Measurements from ENCODE around the gene PTX3. TPM values are rescaled to one million over a fixed set of nuclear protein-coding genes. Genes with fewer than 3 reads are reported as not detected.

PTX3 gene
- total RNA-seq, 3 donors from 2014 or later: 10.1 to 94.1 (median 36.9) TPM

DNA sequence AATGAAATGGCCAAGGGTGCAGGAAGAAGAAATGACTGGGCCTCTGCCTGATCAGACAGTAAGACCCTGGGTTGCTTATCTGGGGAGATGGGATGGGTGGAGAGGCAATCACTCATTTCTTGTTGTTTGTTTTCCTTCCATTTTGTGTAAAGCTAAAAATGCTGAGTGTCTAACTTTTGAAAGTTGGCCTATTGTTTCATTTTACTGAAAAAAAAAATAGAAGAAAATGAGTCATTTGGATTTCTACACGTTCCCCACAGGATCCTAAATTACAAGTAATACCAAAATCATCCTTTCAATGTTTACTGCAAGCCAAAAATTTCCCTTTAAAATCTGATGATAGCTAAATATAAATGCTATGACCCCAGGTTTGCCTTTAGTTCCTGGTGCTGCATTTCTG is 30.6 kb downstream of the PTX3 start:
- intact Hi-C loops (cut with DNase I; ENCODE audit: low total_unique reads): no loop called here
- no peak for TF ChIP-seq POLR2A (IDR thresholded peaks at IDR 0.05)
- TF ChIP-seq POLR2AphosphoS5 (IDR thresholded peaks at IDR 0.05): no peak
- TF ChIP-seq, protein P1, sequence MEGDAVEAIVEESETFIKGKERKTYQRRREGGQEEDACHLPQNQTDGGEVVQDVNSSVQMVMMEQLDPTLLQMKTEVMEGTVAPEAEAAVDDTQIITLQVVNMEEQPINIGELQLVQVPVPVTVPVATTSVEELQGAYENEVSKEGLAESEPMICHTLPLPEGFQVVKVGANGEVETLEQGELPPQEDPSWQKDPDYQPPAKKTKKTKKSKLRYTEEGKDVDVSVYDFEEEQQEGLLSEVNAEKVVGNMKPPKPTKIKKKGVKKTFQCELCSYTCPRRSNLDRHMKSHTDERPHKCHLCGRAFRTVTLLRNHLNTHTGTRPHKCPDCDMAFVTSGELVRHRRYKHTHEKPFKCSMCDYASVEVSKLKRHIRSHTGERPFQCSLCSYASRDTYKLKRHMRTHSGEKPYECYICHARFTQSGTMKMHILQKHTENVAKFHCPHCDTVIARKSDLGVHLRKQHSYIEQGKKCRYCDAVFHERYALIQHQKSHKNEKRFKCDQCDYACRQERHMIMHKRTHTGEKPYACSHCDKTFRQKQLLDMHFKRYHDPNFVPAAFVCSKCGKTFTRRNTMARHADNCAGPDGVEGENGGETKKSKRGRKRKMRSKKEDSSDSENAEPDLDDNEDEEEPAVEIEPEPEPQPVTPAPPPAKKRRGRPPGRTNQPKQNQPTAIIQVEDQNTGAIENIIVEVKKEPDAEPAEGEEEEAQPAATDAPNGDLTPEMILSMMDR (IDR thresholded peaks at IDR 0.05): no peak
- Histone ChIP-seq H3K9me3 (no peaks in the 10 kb centered on the region), H3K36me3 (no peaks in the 10 kb centered on the region), H3K27ac (no peak overlapping the region), H3K27me3 (no peaks in the 10 kb centered on the region), H3K4me1 (no peaks in the 10 kb centered on the region), H3K4me3 (no peak overlapping the region)
- DNase-seq (ENCODE audit: low spot score in 2 of 2): no peak

DNA sequence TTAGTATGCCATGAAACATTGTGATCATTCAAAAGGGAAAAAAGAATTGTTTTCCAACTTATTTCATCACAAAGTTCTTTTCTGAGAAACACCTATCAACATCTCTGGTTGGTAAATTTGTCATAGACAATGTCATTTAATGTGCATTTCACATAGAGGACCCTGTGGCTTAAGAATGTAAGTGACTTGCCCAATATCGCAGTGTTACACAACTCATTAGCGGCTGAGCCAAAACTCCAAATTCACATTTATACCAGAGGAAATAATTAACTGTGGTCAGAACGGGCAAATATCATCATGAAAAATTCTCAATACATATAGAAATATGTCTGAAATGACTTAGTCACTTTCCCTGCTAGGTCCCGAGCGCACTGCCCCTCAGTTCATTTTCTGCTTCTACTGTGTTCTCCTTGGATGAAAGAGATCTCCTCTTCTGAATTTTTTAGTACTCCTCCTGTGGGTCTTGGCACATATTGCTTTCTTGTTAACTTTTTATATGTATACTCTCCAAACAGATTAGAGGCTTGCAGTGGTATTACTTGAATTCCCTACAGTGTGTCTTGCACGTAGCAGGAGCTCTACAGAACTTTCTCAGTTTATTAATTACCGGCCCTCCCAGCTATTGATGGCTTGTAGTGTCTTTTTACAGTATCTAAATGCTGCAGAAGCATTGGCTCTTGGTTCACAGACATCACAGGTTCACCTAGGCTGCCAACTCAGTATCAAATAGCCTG is 33.1 kb downstream of the PTX3 start:
- Histone ChIP-seq H3K9me3 (no peaks in the 10 kb centered on the region), H3K4me1 (no peaks in the 10 kb centered on the region), H3K27ac (no peak overlapping the region), H3K27me3 (no peaks in the 10 kb centered on the region), H3K4me3 (no peak overlapping the region), H3K36me3 (no peaks in the 10 kb centered on the region)
- no peak for DNase-seq (ENCODE audit: low spot score in 2 of 2)
- no peak for TF ChIP-seq POLR2AphosphoS5 (IDR thresholded peaks at IDR 0.05)
- TF ChIP-seq POLR2A (IDR thresholded peaks at IDR 0.05): no peak
- TF ChIP-seq, protein P1 (IDR thresholded peaks at IDR 0.05): no peak
- intact Hi-C loops (cut with DNase I; ENCODE audit: low total_unique reads): no loop called here

DNA sequence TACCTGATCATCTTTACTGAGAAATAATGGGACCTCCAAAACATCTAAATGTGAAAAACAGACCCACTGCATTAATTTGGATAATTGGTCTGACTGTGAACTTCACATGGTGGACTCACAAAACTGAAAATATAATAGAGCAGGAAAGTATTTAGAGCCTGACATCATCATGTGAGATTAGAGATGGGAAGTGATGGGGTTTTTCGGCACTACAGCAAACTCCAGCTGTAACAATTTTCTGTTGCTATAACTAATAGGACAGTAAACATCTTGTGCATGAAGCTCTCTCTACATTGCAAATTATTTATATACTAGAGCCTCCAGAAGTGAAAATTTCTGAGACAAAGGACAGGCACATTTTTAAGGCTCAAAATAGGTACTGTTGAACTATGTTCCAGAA is 34.4 kb downstream of the PTX3 start:
- TF ChIP-seq POLR2AphosphoS5 (IDR thresholded peaks at IDR 0.05) (no peak), POLR2A (IDR thresholded peaks at IDR 0.05) (no peak)
- TF ChIP-seq, protein P1 (IDR thresholded peaks at IDR 0.05): no peak
- intact Hi-C loops (cut with DNase I; ENCODE audit: low total_unique reads): no loop called here
- H3K27me3 ChIP-seq: no peaks in the 10 kb centered on the region
- DNase-seq (ENCODE audit: low spot score in 2 of 2): no peak
- no peaks in the 10 kb centered on the region for H3K4me1 ChIP-seq
- no peak overlapping the region for H3K4me3 ChIP-seq
- no peak overlapping the region for H3K27ac ChIP-seq
- no peaks in the 10 kb centered on the region for H3K9me3 ChIP-seq
- no peaks in the 10 kb centered on the region for H3K36me3 ChIP-seq

DNA sequence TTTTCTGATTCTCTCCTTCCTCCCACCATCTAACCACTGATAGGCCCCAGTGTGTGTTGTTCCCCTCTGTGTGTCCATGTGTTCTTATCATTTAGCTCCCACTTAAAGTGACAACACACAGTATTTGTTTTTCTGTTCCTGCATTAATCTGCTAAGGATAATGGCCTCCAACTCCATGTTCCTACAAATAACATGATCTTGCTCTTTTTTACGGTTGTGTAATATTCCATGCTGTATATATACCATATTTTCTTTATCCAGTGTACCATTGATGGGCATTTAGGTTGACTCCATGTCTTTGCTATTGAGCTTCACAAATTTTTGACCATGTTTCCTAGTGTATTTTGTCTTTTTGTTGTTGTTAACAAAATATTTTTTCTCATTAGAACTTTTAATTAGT is 36.0 kb downstream of the PTX3 start:
- Histone ChIP-seq H3K36me3 (no peaks in the 10 kb centered on the region), H3K27me3 (no peaks in the 10 kb centered on the region), H3K4me3 (no peak overlapping the region), H3K27ac (no peak overlapping the region), H3K9me3 (no peaks in the 10 kb centered on the region), H3K4me1 (no peaks in the 10 kb centered on the region)
- TF ChIP-seq POLR2AphosphoS5 (IDR thresholded peaks at IDR 0.05) (no peak), POLR2A (IDR thresholded peaks at IDR 0.05) (no peak)
- TF ChIP-seq, protein P1 (IDR thresholded peaks at IDR 0.05): no peak
- DNase-seq (ENCODE audit: low spot score in 2 of 2): no peak
- intact Hi-C loops (cut with DNase I; ENCODE audit: low total_unique reads): no loop called here

DNA sequence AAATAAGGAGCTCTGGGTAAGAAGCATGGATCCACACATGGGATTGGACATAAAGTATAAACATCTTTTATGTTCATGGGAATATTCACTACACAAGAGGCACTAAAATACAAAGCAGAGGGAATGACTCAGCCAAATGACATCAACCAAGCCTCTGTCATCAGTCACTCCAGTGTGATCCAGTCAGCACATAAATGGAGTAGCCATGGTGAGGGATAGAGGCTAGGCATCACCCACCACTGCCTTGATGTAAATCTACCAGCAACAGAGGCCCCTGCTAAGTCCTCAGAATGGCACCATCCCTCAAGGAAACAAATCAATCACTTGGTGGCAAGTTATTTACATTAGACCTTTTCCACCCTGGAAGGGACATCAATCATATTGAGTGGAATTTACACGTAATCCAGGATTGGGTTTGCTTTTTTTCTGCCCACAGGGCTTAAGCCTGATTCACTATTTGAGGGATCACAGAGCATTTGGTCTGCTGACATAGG is 39.3 kb downstream of the PTX3 start:
- H3K9me3 ChIP-seq: no peaks in the 10 kb centered on the region
- no peaks in the 10 kb centered on the region for H3K4me1 ChIP-seq
- no peaks in the 10 kb centered on the region for H3K36me3 ChIP-seq
- TF ChIP-seq POLR2AphosphoS5 (IDR thresholded peaks at IDR 0.05) (no peak), POLR2A (IDR thresholded peaks at IDR 0.05) (no peak)
- TF ChIP-seq, protein P1 (IDR thresholded peaks at IDR 0.05): no peak
- no peak for DNase-seq (ENCODE audit: low spot score in 2 of 2)
- intact Hi-C loops (cut with DNase I; ENCODE audit: low total_unique reads): no loop called here
- H3K4me3 ChIP-seq: no peak overlapping the region
- H3K27me3 ChIP-seq: no peaks in the 10 kb centered on the region
- H3K27ac ChIP-seq: no peak overlapping the region

Measured in breast epithelium (tissue), 4 donors.